GM06990 (cell line): Measurements from ENCODE around the gene HMMR.

Source experiments
- DNase-seq: peaks from one replicate; pipeline ENCODE4 v3.0.0-alpha.2; 2011; ENCODE audit not compliant: insufficient read length; ENCODE audit errors: extremely low read depth
- H3K27me3 ChIP-seq: replicated peaks from 2 replicates; pipeline ENCODE4 v1.6.0; 2011; ENCODE audit warnings: low read length; ENCODE audit not compliant: control insufficient read depth, insufficient read depth
- H3K36me3 ChIP-seq: 2 replicates; pipeline ENCODE4 v1.5.1; 2011; ENCODE audit warnings: low read length; ENCODE audit not compliant: control insufficient read depth, insufficient read depth
- H3K4me3 ChIP-seq: replicated peaks from 2 replicates; pipeline ENCODE4 v1.5.1; 2011; ENCODE audit warnings: low read depth, mild to moderate bottlenecking, control low read depth, low read length
- TF ChIP-seq, protein P1 (sequence below): IDR thresholded peaks from 2 replicates; pipeline ENCODE4 v1.5.1; 2011; ENCODE audit warnings: low read length, control low read depth, mild to moderate bottlenecking, inconsistent platforms; ENCODE audit not compliant: insufficient read depth, poor library complexity, severe bottlenecking

The HMMR gene

DNA sequence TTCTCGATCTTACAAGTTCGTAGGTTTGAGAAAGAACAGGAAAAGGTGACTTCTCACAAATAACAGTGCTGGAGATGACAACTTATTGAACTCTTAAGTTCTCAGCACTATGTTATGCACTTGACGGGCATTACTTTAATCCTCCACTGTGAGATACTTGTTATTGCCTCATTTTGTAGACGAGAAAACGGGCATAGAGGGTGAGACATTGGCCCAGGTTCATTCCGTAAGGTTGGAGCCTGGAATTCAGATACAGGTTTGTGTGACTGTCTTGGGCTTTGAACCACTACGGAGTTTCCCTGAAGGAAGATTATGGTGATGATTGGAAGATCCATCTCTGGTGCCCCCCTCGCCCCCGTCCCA, 45.6 kb downstream of the HMMR start:
- TF ChIP-seq, protein P1, sequence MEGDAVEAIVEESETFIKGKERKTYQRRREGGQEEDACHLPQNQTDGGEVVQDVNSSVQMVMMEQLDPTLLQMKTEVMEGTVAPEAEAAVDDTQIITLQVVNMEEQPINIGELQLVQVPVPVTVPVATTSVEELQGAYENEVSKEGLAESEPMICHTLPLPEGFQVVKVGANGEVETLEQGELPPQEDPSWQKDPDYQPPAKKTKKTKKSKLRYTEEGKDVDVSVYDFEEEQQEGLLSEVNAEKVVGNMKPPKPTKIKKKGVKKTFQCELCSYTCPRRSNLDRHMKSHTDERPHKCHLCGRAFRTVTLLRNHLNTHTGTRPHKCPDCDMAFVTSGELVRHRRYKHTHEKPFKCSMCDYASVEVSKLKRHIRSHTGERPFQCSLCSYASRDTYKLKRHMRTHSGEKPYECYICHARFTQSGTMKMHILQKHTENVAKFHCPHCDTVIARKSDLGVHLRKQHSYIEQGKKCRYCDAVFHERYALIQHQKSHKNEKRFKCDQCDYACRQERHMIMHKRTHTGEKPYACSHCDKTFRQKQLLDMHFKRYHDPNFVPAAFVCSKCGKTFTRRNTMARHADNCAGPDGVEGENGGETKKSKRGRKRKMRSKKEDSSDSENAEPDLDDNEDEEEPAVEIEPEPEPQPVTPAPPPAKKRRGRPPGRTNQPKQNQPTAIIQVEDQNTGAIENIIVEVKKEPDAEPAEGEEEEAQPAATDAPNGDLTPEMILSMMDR = no peak
- H3K36me3 ChIP-seq = no peaks in the 10 kb centered on the region
- no peaks in the 10 kb centered on the region for H3K27me3 ChIP-seq
- no peak for DNase-seq
- peak overlapping the region; percentile 76 for H3K4me3 ChIP-seq

DNA sequence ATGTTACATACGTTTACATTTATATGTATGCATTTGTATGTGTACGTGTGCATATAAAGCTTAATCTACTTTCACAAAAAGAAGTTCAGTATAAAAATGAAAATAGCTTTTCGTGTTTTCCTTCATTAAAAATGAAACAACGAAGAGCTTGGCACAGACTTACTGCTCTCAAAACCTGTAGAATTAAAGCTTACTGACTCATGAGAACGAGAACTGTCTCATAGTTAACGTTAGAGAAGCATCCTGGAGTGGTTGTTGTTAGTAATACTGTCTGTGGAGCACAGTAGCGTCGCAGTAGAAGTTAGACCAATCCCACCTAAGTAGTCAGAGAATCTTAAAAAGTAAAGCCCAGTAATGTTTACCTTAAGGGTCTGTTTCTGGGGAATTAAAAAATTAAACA, 46.3 kb downstream of the HMMR start:
- TF ChIP-seq, protein P1 = no peak
- Histone ChIP-seq H3K4me3 (peak overlapping the region; percentile 76), H3K27me3 (no peaks in the 10 kb centered on the region), H3K36me3 (no peaks in the 10 kb centered on the region; the same call in 1 of the 2 replicates)
- no peak for DNase-seq

DNA sequence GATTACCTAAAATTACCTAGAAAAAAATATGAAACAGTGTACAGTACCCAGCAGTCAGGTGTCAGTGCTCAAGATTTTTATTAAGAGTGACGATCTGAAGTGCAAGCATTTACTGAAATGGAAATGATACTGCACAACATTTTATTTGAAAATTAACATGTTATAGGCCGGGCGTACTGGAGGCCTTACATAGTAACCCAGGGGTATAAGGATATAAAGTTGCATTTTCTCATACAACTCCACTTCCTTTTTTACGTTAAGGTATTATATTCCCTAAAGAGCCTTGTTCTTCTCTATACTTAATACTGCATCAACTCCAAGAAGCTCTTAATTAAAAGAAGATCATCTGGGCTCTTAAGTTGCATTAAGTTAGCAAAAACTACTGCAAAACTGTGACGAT, 48.3 kb downstream of the HMMR start:
- Histone ChIP-seq H3K4me3 (peak overlapping the region; percentile 76), H3K27me3 (no peaks in the 10 kb centered on the region), H3K36me3 (peaks cover 4% of the 10 kb centered on the region)

DNA sequence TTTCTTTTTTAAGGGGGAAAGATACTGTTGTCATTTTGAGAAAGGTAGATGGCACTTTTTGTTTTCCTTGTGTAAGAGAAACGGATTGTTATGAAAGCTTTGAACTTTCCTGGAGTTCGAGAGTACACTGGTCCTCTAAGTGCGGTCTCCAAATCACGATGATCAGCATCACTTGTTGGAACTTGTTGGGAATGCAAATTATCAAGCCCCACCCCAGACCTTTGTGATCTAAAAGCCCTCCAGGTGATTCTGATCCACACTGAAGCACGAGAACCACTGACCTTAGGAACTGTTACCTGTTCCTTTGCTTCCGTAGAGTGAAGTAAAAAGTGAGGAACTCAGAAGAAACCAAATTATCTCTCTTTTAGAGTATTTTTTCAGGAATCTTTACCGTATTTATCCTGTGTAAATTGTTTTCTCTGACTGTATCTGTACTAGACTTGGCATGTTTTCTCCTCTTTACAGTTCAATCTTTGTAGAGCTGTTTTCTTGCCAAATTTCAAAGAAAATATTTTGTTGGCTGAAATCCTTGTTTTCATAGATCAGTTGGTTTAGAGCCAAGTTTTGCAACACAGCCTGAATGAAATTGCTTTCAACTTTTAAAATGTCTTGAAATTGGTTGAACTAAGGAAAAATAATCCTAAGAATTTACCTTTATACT, 49.0 kb downstream of the HMMR start:
- Histone ChIP-seq H3K27me3 (no peaks in the 10 kb centered on the region), H3K4me3 (peak overlapping the region; percentile 76), H3K36me3 (peaks cover 4% of the 10 kb centered on the region)
- TF ChIP-seq, protein P1 = no peak
- no peak for DNase-seq

More for the DNA sequence above, 48.3 kb downstream of the HMMR start:
- DNase-seq = no peak
- TF ChIP-seq, protein P1 = no peak

DNA sequence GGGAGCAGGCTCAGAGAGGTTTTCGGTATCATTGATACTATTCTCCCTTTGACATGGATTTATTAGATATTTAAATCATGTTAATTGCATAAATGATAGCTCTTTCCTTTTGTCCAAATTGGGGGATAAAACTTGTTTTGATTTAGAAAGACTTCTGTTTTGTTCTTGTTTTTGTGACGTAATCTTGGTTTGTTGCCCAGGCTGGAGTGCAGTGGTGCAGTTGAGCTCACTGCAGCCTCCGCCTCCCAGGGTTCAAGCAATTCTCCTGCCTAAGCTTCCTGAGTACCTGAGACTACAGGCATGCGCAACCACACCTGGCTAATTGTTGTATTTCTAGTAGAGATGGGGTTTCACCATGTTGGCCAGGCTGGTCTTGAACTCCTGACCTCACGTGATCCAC, 52.1 kb downstream of the HMMR start:
- DNase-seq = no peak
- TF ChIP-seq, protein P1 = no peak

DNA sequence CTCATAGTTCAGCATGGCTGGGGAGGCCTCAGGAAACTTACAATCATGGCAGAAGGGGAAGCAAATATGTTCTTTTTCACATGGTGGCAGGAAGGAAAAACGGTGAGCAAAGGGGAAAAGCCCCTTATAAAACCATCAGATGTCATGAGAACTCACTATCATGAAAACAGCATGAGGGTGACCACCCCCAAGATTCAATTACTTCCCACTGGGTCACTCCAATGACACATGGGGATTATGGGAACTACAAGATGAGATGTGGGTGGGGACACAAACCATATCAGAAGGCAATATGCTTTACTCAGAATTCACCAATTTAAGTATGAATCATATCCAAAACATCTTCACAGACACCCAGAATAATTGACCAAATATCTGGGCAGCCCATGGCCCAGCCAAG, 64.7 kb downstream of the HMMR start:
- Histone ChIP-seq H3K27me3 (no peaks in the 10 kb centered on the region), H3K36me3 (peaks cover 2% of the 10 kb centered on the region; the same call in 1 of the 2 replicates), H3K4me3 (no peak overlapping the region)
- no peak for DNase-seq
- TF ChIP-seq, protein P1 = no peak

More for the DNA sequence above, 52.1 kb downstream of the HMMR start:
- Histone ChIP-seq H3K4me3 (no peak overlapping the region), H3K36me3 (peaks cover 8% of the 10 kb centered on the region), H3K27me3 (no peaks in the 10 kb centered on the region)
